C1 segment of cervical spinal cord (tissue), 14 donors: ENCODE results near the gene GAS2L1.

Experiments
- DNase-seq, 14 donors: peaks; one replicate each; lab custom pipeline; 2025; lab: John Stamatoyannopoulos, UW

The GAS2L1 gene

GRCh38 chr22:29327089-29327764 is 20.8 kb downstream of the GAS2L1 start:
- no peak for DNase-seq

GRCh38 chr22:29328055-29328454 is 21.6 kb downstream of the GAS2L1 start:
- no peak for DNase-seq

GRCh38 chr22:29328566-29329500 is 22.4 kb downstream of the GAS2L1 start:
- DNase-seq, result peak in 1 of 14 donors; percentile 28

GRCh38 chr22:29329581-29329980 is 23.1 kb downstream of the GAS2L1 start:
- no peak for DNase-seq

- no peak for DNase-seq
Measured at GRCh38 chr22:29330291-29330690, 23.8 kb downstream of the GAS2L1 start.

GRCh38 chr22:29330753-29331152 is 24.3 kb downstream of the GAS2L1 start:
- DNase-seq, result peak in 2 of 14 donors; percentile 30 to 70

- peak in 1 of 14 donors; percentile 56 for DNase-seq
Measured at GRCh38 chr22:29331213-29331612, 24.8 kb downstream of the GAS2L1 start.

- DNase-seq, result peak in 1 of 14 donors; percentile 34
Measured at GRCh38 chr22:29331658-29332300, 25.3 kb downstream of the GAS2L1 start.

GRCh38 chr22:29332886-29333496 is 26.5 kb downstream of the GAS2L1 start:
- DNase-seq, result no peak

- no peak for DNase-seq
Measured at GRCh38 chr22:29334148-29334547, 27.7 kb downstream of the GAS2L1 start.

GRCh38 chr22:29334696-29335344 is 28.4 kb downstream of the GAS2L1 start:
- peak in 1 of 14 donors; percentile 75 for DNase-seq

GRCh38 chr22:29335656-29336055 is 29.2 kb downstream of the GAS2L1 start:
- DNase-seq, result no peak

GRCh38 chr22:29336751-29337490 is 30.5 kb downstream of the GAS2L1 start:
- peak in 2 of 14 donors; percentile 25 to 79 for DNase-seq

- DNase-seq, result no peak
Measured at GRCh38 chr22:29337631-29338284, 31.3 kb downstream of the GAS2L1 start.

- DNase-seq, result no peak
Measured at GRCh38 chr22:29338398-29338797, 31.9 kb downstream of the GAS2L1 start.

- peak in 1 of 14 donors; percentile 51 for DNase-seq
Measured at GRCh38 chr22:29339381-29340235, 33.2 kb downstream of the GAS2L1 start.

- no peak for DNase-seq
Measured at GRCh38 chr22:29340566-29340965, 34.1 kb downstream of the GAS2L1 start.

- no peak for DNase-seq
Measured at GRCh38 chr22:29341056-29341848, 34.8 kb downstream of the GAS2L1 start.
